ENCODE results near the gene DCAF8. TPM values are rescaled to one million over a fixed set of nuclear protein-coding genes. Genes with fewer than 3 reads are reported as not detected.

DCAF8 gene
- total RNA-seq, 1 donor from 2014 or later, result 121 TPM

GRCh38 chr1:160284782-160285344 is 22.5 kb upstream of the DCAF8 start, which contains the start of gene PEX19:
Gene PEX19 (minus strand): TSS chr1:160285133. CDS start chr1:160285124, 9 bp downstream.
- intact Hi-C loops (cut with micrococcal nuclease), result loop anchor here (1.0 to 2.0 kb wide), 3 partner anchors 23 to 186 kb away; partner anchors contain the start of genes COPA, DCAF8, IGSF8 and NCSTN
- peak within 1 kb of the TSS; percentile 100 for H3K4me3 Mint-ChIP-seq
- H3K9me3 Mint-ChIP-seq, result no peaks in the 10 kb centered on the region
- peak within 1 kb of the TSS; percentile 90 for H3K27ac Mint-ChIP-seq
- peaks cover 35% of the 10 kb centered on the region for H3K36me3 Mint-ChIP-seq (ENCODE audit: low read depth)
- H3K27me3 Mint-ChIP-seq, result no peaks in the 10 kb centered on the region
- DNase-seq, result peak; percentile 99
- peaks cover 21% of the 10 kb centered on the region for H3K4me1 Mint-ChIP-seq

DNA sequence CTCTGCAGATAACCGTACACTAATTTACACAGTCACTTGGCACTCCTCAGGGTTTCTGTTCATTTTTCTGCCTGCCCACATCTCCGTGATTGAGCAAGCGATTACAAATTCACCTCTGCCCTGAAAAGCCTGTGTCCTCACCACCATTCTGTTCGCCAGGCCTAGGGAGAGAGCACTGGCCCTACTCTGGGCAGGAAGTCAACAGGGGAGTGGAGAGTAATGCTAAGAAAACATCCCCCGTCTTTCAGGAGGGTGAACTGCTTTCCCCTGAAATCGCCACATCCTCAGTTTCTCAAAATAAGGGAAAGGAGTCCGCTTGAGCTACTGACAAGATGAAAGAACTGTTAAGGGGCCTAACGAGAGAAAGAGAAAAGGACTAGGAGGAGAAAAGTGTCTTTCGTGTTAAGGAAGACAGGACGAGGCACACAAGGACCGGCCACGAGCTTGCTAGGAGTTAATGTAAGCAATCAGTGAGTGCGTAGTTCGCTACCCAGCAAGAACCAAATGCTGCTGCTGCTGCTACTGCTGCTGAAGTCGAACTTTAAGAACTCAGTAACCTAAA is 22.0 kb upstream of the DCAF8 start:
- H3K36me3 Mint-ChIP-seq (ENCODE audit: low read depth), result peaks cover 37% of the 10 kb centered on the region
- H3K4me1 Mint-ChIP-seq, result peaks cover 21% of the 10 kb centered on the region
- intact Hi-C loops (cut with micrococcal nuclease), result loop anchor here (2.0 kb wide), 1 partner anchor 186 kb away; the partner anchor contains the start of gene IGSF8
- H3K4me3 Mint-ChIP-seq, result peak overlapping the region; percentile 100
- no peaks in the 10 kb centered on the region for H3K9me3 Mint-ChIP-seq
- DNase-seq, result peak; percentile 69
- no peaks in the 10 kb centered on the region for H3K27me3 Mint-ChIP-seq
- peak overlapping the region; percentile 90 for H3K27ac Mint-ChIP-seq

GRCh38 chr1:160282807-160283206 is 20.5 kb upstream of the DCAF8 start:
- H3K27ac Mint-ChIP-seq, result no peak overlapping the region

DNA sequence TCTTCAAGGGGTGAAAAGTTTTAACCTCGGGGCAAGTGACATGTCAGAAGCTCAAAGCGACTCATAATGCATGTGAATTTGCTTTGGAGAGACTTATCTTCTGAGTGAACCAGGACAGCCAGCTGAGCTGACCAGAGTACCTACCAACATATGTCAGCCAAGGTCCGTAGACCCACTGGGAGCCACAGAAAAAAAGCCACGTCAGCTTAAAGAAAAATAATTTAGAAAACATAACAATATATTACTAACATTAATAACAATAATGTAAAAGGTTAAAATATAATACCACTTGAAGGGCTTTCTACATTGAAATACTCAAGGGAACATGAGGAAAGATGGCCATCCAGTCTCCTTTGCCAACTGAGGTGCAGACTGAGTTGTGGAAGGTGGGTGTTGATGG is 15.6 kb upstream of the DCAF8 start:
- Mint-ChIP-seq H3K36me3 (ENCODE audit: low read depth) (peaks cover 48% of the 10 kb centered on the region), H3K27ac (no peak overlapping the region)

More at GRCh38 chr1:160282807-160283206, 20.5 kb upstream of the DCAF8 start:
- no peak for DNase-seq
- Mint-ChIP-seq H3K4me1 (peaks cover 21% of the 10 kb centered on the region), H3K4me3 (no peak overlapping the region), H3K9me3 (no peaks in the 10 kb centered on the region), H3K36me3 (ENCODE audit: low read depth) (peaks cover 44% of the 10 kb centered on the region), H3K27me3 (no peaks in the 10 kb centered on the region)
- intact Hi-C loops (cut with micrococcal nuclease), result no loop called here

GRCh38 chr1:160277330-160277729 is 15.0 kb upstream of the DCAF8 start:
- Mint-ChIP-seq H3K36me3 (ENCODE audit: low read depth) (peaks cover 46% of the 10 kb centered on the region), H3K9me3 (no peaks in the 10 kb centered on the region), H3K4me3 (no peak overlapping the region), H3K27me3 (no peaks in the 10 kb centered on the region), H3K27ac (no peak overlapping the region), H3K4me1 (no peaks in the 10 kb centered on the region)
- intact Hi-C loops (cut with micrococcal nuclease), result no loop called here
- DNase-seq, result no peak

More for the DNA sequence above, 15.6 kb upstream of the DCAF8 start:
- Mint-ChIP-seq H3K4me1 (peaks cover 2% of the 10 kb centered on the region), H3K9me3 (no peaks in the 10 kb centered on the region), H3K4me3 (no peak overlapping the region), H3K27me3 (no peaks in the 10 kb centered on the region)
- DNase-seq, result no peak
- intact Hi-C loops (cut with micrococcal nuclease), result no loop called here

- Mint-ChIP-seq H3K27ac (no peak overlapping the region), H3K4me1 (no peaks in the 10 kb centered on the region), H3K27me3 (no peaks in the 10 kb centered on the region), H3K9me3 (no peaks in the 10 kb centered on the region), H3K36me3 (ENCODE audit: low read depth) (peaks cover 2% of the 10 kb centered on the region), H3K4me3 (no peak overlapping the region)
- intact Hi-C loops (cut with micrococcal nuclease), result no loop called here
- no peak for DNase-seq
Measured at GRCh38 chr1:160271025-160271424, 8.7 kb upstream of the DCAF8 start.

GRCh38 chr1:160267284-160267991 is 5.1 kb upstream of the DCAF8 start:
- no peaks in the 10 kb centered on the region for H3K9me3 Mint-ChIP-seq
- H3K27ac Mint-ChIP-seq, result no peak overlapping the region
- DNase-seq, result no peak
- H3K4me1 Mint-ChIP-seq, result peaks cover 9% of the 10 kb centered on the region
- H3K36me3 Mint-ChIP-seq (ENCODE audit: low read depth), result peaks cover 3% of the 10 kb centered on the region
- intact Hi-C loops (cut with micrococcal nuclease), result no loop called here
- H3K4me3 Mint-ChIP-seq, result no peak overlapping the region
- H3K27me3 Mint-ChIP-seq, result no peaks in the 10 kb centered on the region

- Mint-ChIP-seq H3K27me3 (no peaks in the 10 kb centered on the region), H3K4me3 (no peak overlapping the region), H3K36me3 (ENCODE audit: low read depth) (peaks cover 14% of the 10 kb centered on the region), H3K27ac (no peak overlapping the region), H3K4me1 (peaks cover 21% of the 10 kb centered on the region), H3K9me3 (no peaks in the 10 kb centered on the region)
- DNase-seq, result no peak
- intact Hi-C loops (cut with micrococcal nuclease), result loop anchor here (5.0 kb wide), 2 partner anchors 343 to 357 kb away; no protein-coding TSS in a partner anchor
Measured at GRCh38 chr1:160264795-160265307, 2.5 kb upstream of the DCAF8 start.

- H3K4me1 Mint-ChIP-seq, result peaks cover 32% of the 10 kb centered on the region
- no peaks in the 10 kb centered on the region for H3K9me3 Mint-ChIP-seq
- H3K36me3 Mint-ChIP-seq (ENCODE audit: low read depth), result peaks cover 22% of the 10 kb centered on the region
- peak overlapping the region; percentile 99 for H3K27ac Mint-ChIP-seq
- peak; percentile 93 for DNase-seq
- H3K4me3 Mint-ChIP-seq, result peak overlapping the region; percentile 99
- intact Hi-C loops (cut with micrococcal nuclease), result loop anchor here (2.0 to 5.0 kb wide), 4 partner anchors 57 to 361 kb away; partner anchors contain the start of genes IGSF8 and PEA15
- no peaks in the 10 kb centered on the region for H3K27me3 Mint-ChIP-seq
Measured at GRCh38 chr1:160261556-160261892, 825 bp downstream of the DCAF8 start.

GRCh38 chr1:160260406-160261382 is 1.7 kb downstream of the DCAF8 start:
- Mint-ChIP-seq H3K27ac (peak overlapping the region; percentile 99), H3K27me3 (no peaks in the 10 kb centered on the region), H3K9me3 (no peaks in the 10 kb centered on the region), H3K36me3 (ENCODE audit: low read depth) (peaks cover 20% of the 10 kb centered on the region), H3K4me3 (peak overlapping the region; percentile 99), H3K4me1 (peaks cover 32% of the 10 kb centered on the region)
- intact Hi-C loops (cut with micrococcal nuclease), result loop anchor here (2.0 to 5.0 kb wide), 4 partner anchors 56 to 362 kb away; partner anchors contain the start of genes IGSF8 and PEA15
- DNase-seq, result no peak

GRCh38 chr1:160258177-160258798 is 4.1 kb downstream of the DCAF8 start:
- peaks cover 24% of the 10 kb centered on the region for H3K36me3 Mint-ChIP-seq (ENCODE audit: low read depth)
- no peaks in the 10 kb centered on the region for H3K9me3 Mint-ChIP-seq
- H3K4me1 Mint-ChIP-seq, result peaks cover 27% of the 10 kb centered on the region
- no peak overlapping the region for H3K27ac Mint-ChIP-seq
- H3K4me3 Mint-ChIP-seq, result no peak overlapping the region
- intact Hi-C loops (cut with micrococcal nuclease), result no loop called here
- no peak for DNase-seq
- H3K27me3 Mint-ChIP-seq, result no peaks in the 10 kb centered on the region

DNA sequence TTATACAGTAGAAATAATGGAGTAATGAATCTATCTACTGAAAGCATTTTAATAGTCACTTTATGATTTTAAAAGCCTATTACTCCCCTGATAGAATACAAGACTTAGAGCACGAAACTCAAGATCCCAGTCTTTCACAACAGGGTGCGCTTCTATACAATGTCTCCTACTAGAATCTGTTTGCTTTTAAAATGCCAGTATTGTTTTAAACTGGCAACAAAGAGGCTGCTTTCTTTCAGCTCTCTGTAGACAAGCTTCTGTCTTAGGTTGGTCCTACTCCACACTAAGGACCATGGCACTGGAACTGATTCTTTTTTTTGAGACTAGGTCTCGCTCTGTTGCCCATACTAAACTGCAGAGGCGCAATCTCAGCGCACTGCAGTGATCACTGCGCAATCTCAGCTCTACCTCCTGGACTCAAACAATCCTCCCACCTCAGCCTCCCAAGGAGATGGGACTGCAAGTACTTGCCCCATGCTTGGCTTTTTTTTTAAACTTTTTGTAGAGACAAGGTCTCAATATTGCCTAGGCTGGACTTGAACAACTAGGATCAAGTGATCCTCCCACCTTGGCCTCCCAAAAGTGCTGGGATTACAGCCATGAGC is 4.8 kb downstream of the DCAF8 start:
- Mint-ChIP-seq H3K4me1 (peaks cover 24% of the 10 kb centered on the region), H3K27me3 (no peaks in the 10 kb centered on the region), H3K36me3 (ENCODE audit: low read depth) (peaks cover 29% of the 10 kb centered on the region), H3K9me3 (no peaks in the 10 kb centered on the region), H3K4me3 (no peak overlapping the region), H3K27ac (no peak overlapping the region)
- intact Hi-C loops (cut with micrococcal nuclease), result no loop called here
- DNase-seq, result no peak
